OCI-M1 (cell line): Measurements from ENCODE around the gene ISLR.

Experiments
- DNase-seq: peaks from one replicate; lab custom pipeline; 2025; lab: John Stamatoyannopoulos, UW

Gene ISLR

GRCh38 chr15:74172701-74173379 is 670 bp upstream of the ISLR start:
- DNase-seq: no peak

DNA sequence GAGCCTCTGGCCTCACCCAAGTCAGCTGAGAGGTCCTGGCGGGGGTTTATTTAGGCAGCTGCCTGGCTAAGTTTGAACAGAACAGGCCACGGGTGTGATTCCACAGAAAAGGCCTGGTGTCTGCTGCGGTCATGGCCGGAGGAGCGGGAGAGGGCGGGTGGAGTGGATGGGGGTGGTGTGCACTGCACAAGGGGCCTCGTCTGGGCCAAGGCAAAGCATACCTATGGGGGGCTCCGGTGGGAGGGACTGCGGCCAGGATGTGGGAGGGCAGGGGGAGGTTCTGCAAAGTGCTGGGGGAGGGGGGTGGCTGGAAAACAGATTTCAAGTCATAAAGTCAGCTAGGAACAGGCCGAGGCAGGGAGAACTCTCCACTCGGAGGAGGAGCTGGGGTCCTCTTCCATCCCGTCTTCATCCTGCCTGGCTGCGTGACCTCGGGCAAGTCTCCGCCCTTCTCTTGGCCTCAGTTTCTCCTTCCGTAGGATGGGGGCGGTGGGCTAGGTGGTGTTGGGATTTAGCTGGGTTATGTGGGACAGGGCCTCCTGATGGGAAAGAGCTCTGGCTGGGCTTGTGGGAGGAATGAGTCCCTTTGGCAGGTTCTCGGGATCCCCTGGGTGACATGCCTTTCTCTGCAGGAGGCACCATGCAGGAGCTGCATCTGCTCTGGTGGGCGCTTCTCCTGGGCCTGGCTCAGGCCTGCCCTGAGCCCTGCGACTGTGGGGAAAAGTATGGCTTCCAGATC is 878 bp downstream of the ISLR start:
- no peak for DNase-seq

DNA sequence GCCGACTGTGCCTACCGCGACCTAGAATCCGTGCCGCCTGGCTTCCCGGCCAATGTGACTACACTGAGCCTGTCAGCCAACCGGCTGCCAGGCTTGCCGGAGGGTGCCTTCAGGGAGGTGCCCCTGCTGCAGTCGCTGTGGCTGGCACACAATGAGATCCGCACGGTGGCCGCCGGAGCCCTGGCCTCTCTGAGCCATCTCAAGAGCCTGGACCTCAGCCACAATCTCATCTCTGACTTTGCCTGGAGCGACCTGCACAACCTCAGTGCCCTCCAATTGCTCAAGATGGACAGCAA is 1.4 kb downstream of the ISLR start:
- DNase-seq: no peak

GRCh38 chr15:74175271-74176191 is 2.0 kb downstream of the ISLR start:
- DNase-seq: no peak

DNA sequence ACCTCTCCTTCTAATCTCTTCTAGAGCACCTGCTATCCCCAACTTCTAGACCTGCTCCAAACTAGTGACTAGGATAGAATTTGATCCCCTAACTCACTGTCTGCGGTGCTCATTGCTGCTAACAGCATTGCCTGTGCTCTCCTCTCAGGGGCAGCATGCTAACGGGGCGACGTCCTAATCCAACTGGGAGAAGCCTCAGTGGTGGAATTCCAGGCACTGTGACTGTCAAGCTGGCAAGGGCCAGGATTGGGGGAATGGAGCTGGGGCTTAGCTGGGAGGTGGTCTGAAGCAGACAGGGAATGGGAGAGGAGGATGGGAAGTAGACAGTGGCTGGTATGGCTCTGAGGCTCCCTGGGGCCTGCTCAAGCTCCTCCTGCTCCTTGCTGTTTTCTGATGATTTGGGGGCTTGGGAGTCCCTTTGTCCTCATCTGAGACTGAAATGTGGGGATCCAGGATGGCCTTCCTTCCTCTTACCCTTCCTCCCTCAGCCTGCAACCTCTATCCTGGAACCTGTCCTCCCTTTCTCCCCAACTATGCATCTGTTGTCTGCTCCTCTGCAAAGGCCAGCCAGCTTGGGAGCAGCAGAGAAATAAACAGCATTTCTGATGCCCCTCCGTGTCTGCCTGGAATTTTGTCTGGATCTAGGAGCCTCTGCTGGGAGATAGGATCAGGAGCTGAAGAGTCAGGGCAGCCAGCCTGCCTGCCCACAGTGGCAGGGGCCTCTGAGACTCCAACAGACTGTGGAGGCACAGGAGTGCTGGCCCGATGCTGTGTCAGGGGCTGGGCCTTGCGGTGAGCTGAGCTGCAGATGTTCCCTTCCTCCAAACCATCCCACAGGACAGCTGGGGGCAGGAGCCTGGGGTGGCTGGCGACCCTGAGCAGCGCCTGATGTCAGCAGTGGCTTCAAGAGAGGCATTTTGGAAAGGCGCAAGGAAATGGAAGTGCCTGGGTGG is 3.0 kb downstream of the ISLR start:
- DNase-seq: no peak

- no peak for DNase-seq
Observed at GRCh38 chr15:74178326-74179100, 5.0 kb downstream of the ISLR start.

DNA sequence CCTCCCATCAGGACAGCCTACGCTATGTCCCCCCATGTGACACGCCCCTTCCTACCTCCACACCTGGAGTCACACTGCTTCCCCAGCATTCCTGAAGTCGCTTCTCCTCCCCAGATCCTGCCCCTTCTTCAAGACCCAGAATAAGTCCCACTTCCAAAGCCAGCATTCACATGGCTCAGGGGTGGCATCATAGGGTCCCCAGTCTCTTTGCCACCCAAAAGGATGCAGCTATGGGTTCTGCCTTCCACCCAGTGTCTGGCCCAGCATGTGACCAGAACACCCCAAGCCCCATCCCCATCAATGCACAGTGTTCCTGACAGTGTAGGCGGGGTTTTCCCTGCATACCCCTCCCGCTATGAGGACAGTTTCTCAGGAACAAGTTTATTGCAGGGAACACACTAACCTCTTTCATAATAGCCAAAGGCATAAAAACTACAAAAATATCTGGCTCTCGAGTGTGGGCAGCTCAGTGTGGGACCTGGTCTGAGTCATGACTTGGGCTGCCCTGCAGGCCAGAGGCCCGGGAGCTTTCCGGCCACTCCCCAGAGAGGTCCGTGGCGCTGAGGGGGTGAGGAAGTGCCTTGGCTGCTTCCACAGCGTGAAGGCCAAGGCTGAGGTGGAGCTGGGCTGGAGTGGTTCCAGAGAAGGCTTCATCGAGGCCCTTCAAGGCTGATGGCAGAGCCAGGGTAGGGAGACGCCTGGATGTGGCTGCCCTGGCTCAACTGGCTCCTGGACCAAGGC is 5.8 kb downstream of the ISLR start:
- no peak for DNase-seq

GRCh38 chr15:74179983-74180880 is 6.7 kb downstream of the ISLR start:
- no peak for DNase-seq

DNA sequence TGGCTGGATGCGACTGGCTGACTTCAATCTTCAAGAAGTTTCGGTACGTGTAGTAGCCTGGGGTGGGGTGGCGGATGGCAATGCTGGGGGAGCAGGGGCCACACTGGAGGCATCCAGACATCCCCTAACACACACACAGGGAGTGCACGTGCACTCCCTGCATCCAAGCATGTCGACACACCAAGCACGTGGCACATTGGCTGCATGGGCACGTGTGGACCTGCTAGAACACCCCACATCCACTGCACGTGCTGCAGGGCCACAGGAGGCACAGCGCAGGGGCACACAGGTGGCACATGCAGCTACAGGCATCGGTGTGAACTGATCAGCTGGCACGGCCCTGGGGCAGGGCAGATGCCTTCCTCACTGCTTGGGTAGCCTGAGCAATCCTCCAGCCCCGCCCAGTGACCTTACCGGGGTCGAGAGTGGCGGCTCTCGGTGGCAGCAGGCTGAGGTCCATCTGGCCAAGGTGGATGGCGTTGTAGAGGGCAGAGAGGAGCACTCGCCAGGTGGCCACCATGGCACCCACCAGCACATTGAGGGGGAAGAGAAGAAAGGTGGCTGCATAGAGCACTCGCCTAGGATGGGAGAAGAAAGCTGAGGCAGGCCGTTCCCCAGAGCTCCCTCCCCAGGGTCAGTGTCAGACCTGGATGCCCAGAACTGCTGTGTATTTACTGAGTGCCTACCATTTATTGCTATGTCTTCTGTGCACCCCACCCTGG is 7.5 kb downstream of the ISLR start:
- DNase-seq: no peak

- no peak for DNase-seq
Observed at GRCh38 chr15:74182131-74182530, 8.6 kb downstream of the ISLR start.

DNA sequence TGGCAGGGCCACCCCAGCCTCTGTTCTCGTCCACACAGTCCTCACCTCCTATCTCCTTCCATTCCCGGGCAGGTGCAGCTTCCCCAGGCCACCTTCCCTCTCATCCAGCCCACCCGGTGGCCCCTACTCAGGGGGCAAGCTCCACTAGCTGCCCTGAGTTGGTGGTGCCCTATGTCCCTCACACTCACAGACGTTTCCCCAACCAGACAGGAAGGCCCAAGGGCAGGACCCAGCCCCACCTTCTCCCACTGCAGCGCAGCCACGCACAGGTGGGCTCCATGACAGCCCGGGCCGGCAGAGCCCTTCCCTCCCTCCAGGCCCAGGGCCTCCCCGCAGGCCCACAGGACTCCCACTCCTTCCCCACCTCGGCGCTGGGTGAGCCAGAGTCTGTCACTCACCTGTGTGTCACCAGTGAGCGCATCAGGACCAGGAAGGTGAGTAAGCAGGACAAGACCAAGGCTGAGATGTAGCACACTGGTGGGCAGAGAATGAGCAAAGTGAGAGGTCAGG is 11.1 kb downstream of the ISLR start:
- no peak for DNase-seq

DNA sequence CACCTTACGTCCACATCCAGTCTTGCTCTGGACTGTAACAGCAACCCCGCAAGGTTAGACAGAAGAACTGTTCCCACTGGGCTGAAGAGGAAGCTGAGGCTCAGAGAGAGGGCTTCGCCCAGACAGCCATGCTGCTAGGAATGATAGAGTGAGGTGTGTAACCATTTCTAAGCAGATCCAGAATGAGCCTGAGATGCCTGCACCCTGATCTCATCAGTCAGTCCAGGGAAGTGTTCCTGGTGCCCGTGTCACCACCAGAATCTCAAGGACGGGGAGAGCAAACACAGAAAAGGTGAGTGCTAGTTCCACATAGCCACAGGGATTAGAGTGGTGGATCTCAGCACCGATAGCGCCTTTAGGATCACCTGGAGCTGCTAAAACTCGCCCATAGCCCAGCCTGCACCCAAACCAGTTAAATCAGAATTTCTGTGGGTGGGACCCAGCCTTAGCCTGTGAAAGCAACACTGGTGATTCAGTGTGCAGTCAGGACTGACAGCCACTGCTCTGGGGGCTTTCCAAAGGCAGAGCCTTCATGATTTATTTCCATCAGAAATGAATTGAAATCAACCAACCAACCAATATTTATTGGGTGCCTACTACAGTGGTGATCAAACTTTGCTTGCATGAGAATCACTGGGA is 12.3 kb downstream of the ISLR start:
- no peak for DNase-seq

DNA sequence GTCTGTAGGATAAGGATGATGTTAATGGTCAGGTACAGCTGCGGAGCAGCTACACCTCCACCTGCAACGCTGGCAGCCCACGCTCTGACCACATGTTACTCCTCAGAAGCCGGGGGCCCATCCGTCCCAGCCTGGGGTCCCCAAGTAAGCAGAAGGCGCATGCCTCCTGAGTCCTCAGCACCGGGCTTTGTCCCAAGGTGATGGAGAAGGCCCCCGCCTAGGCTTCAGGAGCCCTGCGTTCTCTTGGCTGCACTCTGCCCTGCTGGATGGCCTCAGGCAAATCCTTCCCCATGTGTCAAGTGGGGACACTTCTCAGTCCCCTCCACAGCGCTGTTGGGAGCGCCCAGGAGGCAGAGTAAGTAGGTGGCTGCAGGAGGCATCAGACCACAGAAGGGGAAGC is 14.7 kb downstream of the ISLR start:
- no peak for DNase-seq

DNA sequence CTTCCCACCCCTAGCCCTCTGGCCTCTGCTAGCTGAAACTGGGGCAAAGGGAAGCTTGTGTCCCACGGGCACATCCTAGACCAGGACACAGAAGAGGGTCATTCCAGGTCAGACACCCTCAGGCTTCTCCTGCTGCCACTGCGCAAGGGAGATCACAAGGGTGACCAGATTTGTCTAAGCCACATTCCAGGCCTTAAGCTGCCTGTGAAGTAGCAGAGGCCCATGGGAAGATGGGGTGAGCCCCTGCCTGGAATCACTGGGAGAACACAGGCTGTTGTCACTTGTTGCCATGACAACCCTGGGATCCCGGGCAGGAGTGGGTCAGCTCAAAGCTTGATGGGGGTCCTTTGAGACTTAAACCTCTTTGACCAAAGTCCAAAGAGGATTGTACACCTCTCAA is 18.3 kb downstream of the ISLR start:
- DNase-seq: no peak

DNA sequence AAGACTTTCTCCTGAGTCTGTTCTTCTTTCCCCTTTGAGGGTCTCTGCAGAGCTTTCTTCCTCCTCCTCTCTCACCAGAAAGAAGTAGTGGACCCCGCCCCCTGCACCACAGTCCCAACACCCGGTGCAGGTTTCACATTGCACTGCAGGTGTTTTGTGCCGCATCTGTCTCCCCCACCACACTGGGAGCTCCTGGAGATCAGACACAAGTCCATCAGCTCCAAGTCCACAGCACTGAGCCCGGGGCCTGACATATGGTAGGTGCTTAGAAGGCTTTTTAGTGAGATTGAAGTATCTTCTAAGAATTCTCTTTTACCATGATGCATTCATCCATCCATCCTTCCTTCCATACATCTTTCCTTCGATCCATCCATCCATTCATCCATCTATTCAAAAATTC is 19.2 kb downstream of the ISLR start:
- no peak for DNase-seq

GRCh38 chr15:74193299-74193718 is 19.8 kb downstream of the ISLR start:
- DNase-seq: no peak

DNA sequence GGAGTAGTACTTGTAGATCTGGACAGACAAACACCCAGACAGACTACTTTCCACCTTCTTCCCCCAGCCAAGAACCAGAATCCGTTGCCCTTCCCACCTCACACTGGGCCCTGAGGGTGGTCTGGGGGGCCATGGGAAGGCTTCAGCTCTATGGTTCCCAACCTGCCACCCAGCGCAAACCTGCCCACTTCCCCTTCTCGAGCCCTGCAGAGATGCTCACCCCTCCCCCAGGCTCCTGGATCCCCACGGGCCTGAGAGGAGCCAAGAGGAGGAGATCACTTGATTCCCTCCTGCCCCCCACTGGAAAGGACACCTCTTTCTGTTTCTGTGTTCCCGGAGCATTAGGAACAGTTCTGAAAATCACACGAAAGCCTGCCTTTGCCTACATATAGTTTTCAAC is 20.4 kb downstream of the ISLR start:
- no peak for DNase-seq
